Endothelial cell of umbilical vein (primary cell): ENCODE results near the gene GPR68. TPM values are rescaled to one million over a fixed set of nuclear protein-coding genes. Genes with fewer than 3 reads are reported as not detected.

Experiments used
- BruUV-seq: library from RNA; stranded (reverse); fragments of 400-500 nt; replicated peaks from 2 replicates; lab custom pipeline; 2021; lab: Mats Ljungman, UMichigan
- CTCF ChIA-PET: fragments of 300-600, 350-600 bp; sonication (Branson Sonifier 250); formaldehyde crosslinking; loops from one replicate; lab custom pipeline; 2021; ENCODE audit warnings: antibody characterized with exemption, inconsistent platforms; lab: Charles Lee
- POLR2A ChIA-PET: fragments of 300-600, 350-600 bp; sonication (Branson Sonifier 250); formaldehyde crosslinking; loops from one replicate; lab custom pipeline; 2021; ENCODE audit warnings: antibody characterized with exemption, inconsistent platforms; lab: Charles Lee
- DNase-seq: peaks from one replicate; pipeline ENCODE4 v3.0.0-alpha.2; 2011; ENCODE audit warnings: low read depth, low spot score
- FAIRE-seq: peaks from 2 replicates; lab custom pipeline; 2011; peaks lifted over from hg19 to GRCh38; lab: Jason Lieb, UNC
- H2AFZ ChIP-seq: 2 replicates; pipeline ENCODE4 v1.6.0; 2012; ENCODE audit warnings: low read depth, low read length, control low read depth, inconsistent platforms
- H3K27ac ChIP-seq: 2 replicates; pipeline ENCODE4 v1.5.1; 2011; ENCODE audit warnings: low read depth, mild to moderate bottlenecking, control low read depth, low read length, moderate library complexity; ENCODE audit not compliant: insufficient read depth
- H3K27me3 ChIP-seq, 2 experiments: 2 replicates each; pipeline versions ENCODE4 v1.6.0 to v1.6.1; 2011; ENCODE audit warnings: low read length in 2 of 2, mixed read lengths in 1 of 2; ENCODE audit not compliant: control insufficient read depth in 2 of 2, insufficient read depth in 2 of 2
- H3K36me3 ChIP-seq, 2 experiments: 2 replicates in 1 of 2; 3 replicates in 1 of 2; pipeline ENCODE4 v1.5.1; 2011; ENCODE audit warnings: low read length in 2 of 2, mild to moderate bottlenecking in 1 of 2, moderate library complexity in 1 of 2; ENCODE audit not compliant: control insufficient read depth in 2 of 2, insufficient read depth in 2 of 2; ENCODE audit errors: extremely low read depth in 1 of 2
- H3K4me1 ChIP-seq: 3 replicates; pipeline ENCODE4 v1.5.1; 2011; ENCODE audit warnings: mild to moderate bottlenecking, low read length; ENCODE audit not compliant: control insufficient read depth, insufficient read depth; ENCODE audit errors: extremely low read depth
- H3K4me2 ChIP-seq: 2 replicates; pipeline ENCODE4 v1.6.1; 2011; ENCODE audit warnings: low read length, control low read depth, mixed read lengths; ENCODE audit not compliant: insufficient read depth
- H3K4me3 ChIP-seq, 3 experiments: fragments of 200-600 bp in 1 of 3; sonication (generic), shearing (Covaris generic) in 1 of 3; replicated peaks in 1 of 3; 2 replicates each; pipeline ENCODE4 v1.5.1; 2011 to 2016; ENCODE audit warnings: control low read depth in 3 of 3, low read length in 3 of 3, mild to moderate bottlenecking in 2 of 3, inconsistent platforms in 1 of 3, low read depth in 1 of 3, moderate library complexity in 1 of 3; ENCODE audit not compliant: insufficient read depth in 1 of 3
- H3K79me2 ChIP-seq: 2 replicates; pipeline ENCODE4 v1.6.0; 2012; ENCODE audit warnings: low read length, inconsistent platforms; ENCODE audit not compliant: control insufficient read depth, insufficient read depth
- H3K9ac ChIP-seq: replicated peaks from 2 replicates; pipeline ENCODE3; 2011; ENCODE audit warnings: low read length, control low read depth; ENCODE audit not compliant: insufficient read depth; ENCODE audit errors: extremely low read depth
- H3K9me1 ChIP-seq: replicated peaks from 3 replicates; pipeline ENCODE4 v1.6.0; 2011; ENCODE audit warnings: mild to moderate bottlenecking, low read length; ENCODE audit not compliant: control insufficient read depth, insufficient read depth; ENCODE audit errors: extremely low read depth
- H3K9me3 ChIP-seq: replicated peaks from 2 replicates; pipeline ENCODE4 v1.5.1; 2012; ENCODE audit warnings: low read length, inconsistent platforms; ENCODE audit not compliant: control insufficient read depth, insufficient read depth
- H4K20me1 ChIP-seq: replicated peaks from 2 replicates; pipeline ENCODE3; 2011; ENCODE audit warnings: mild to moderate bottlenecking, low read length; ENCODE audit not compliant: control insufficient read depth, insufficient read depth; ENCODE audit errors: extremely low read depth
- EZH2 ChIP-seq: IDR thresholded peaks from 2 replicates; pipeline ENCODE4 v1.6.1; 2012; ENCODE audit warnings: borderline replicate concordance, low read depth, mild to moderate bottlenecking, moderate library complexity, low read length, inconsistent platforms; ENCODE audit not compliant: severe bottlenecking
- FOS ChIP-seq: IDR thresholded peaks from 2 replicates; pipeline ENCODE4 v1.6.1; 2011; ENCODE audit warnings: mild to moderate bottlenecking, low read length, moderate library complexity, borderline replicate concordance; ENCODE audit not compliant: insufficient read depth
- GATA2 ChIP-seq: IDR thresholded peaks from 2 replicates; pipeline ENCODE4 v1.7.0; 2011; ENCODE audit warnings: low read depth, mild to moderate bottlenecking, moderate library complexity, mixed read lengths, low read length; ENCODE audit not compliant: insufficient read length, insufficient read depth
- JUN ChIP-seq: IDR thresholded peaks from 2 replicates; pipeline ENCODE4 v1.6.1; 2011; ENCODE audit warnings: borderline replicate concordance, low read depth; ENCODE audit not compliant: insufficient read length, insufficient read depth
- MYC ChIP-seq: IDR thresholded peaks from one replicate; pipeline ENCODE4 v1.6.1; 2011; ENCODE audit warnings: mild to moderate bottlenecking, low read depth, low read length
- POLR2A ChIP-seq: IDR thresholded peaks from 2 replicates; pipeline ENCODE4 v1.6.1; 2012; ENCODE audit warnings: low read depth, mild to moderate bottlenecking, control low read depth, low read length
- POLR2AphosphoS5 ChIP-seq: IDR thresholded peaks from 2 replicates; pipeline ENCODE4 v1.6.1; 2012; ENCODE audit warnings: low read depth, mild to moderate bottlenecking, control low read depth, low read length, moderate library complexity; ENCODE audit not compliant: insufficient read depth
- dilution Hi-C: fragments of 300-500 bp; cut with MboI; formaldehyde crosslinking; loops from one replicate; pipeline ENCODE4 v1.15.0; 2019; ENCODE audit warnings: low sequenced_read_pairs; ENCODE audit not compliant: extremely low pct_ligation_motif_present
- intact Hi-C: fragments of 100-400 bp; cut with micrococcal nuclease; formaldehyde crosslinking; loops from one replicate; pipeline ENCODE4 v1.10.0; 2022
- polyA plus RNA-seq, 4 experiments: library from polyadenylated mRNA; depleted of rRNA in 3 of 4; stranded (reverse) in 3 of 4; unstranded in 1 of 4; fragments of >200 nt; gene quantifications; 2 replicates each; pipeline versions ENCODE4 v1.2.1 to v1.2.3, GENCODE V29; 2011 to 2012; ENCODE audit warnings: missing spikeins in 1 of 4
- total RNA-seq: library from RNA; stranded (reverse); gene quantifications from 2 replicates; pipeline ENCODE4 v1.2.3, GENCODE V29; 2021
- TF ChIP-seq, protein P1 (sequence below): IDR thresholded peaks from 2 replicates; pipeline ENCODE4 v1.6.1; 2011; ENCODE audit not compliant: insufficient read depth, insufficient read length
- TF ChIP-seq, protein P2 (sequence below), 2 donors: IDR thresholded peaks; 1 replicate in 1 of 2; 2 replicates in 1 of 2; pipeline ENCODE4 v1.5.1; 2011; ENCODE audit warnings: low read length in 2 of 2, mild to moderate bottlenecking in 2 of 2, moderate library complexity in 2 of 2, control low read depth in 1 of 2, inconsistent platforms in 1 of 2, low read depth in 1 of 2; ENCODE audit not compliant: insufficient read depth in 1 of 2; ENCODE audit errors: extremely low read depth in 1 of 2

GPR68 gene
- total and polyA plus RNA-seq, 2 donors (not counting 3 experiments of a cell fraction or from before 2014, with no cell fraction given): 0.24 to 0.36 TPM

- Histone ChIP-seq H3K79me2 (no peaks in the 10 kb centered on the region), H3K9ac (no peak overlapping the region), H3K9me1 (no peaks in the 10 kb centered on the region), H3K27me3 (no peaks in the 10 kb centered on the region), H3K9me3 (no peaks in the 10 kb centered on the region), H3K27ac (no peak overlapping the region), H3K4me3 (no peak overlapping the region), H3K36me3 (no peaks in the 10 kb centered on the region), H3K4me2 (no peak overlapping the region), H2AFZ (no peak overlapping the region), H3K4me1 (peaks cover 10% of the 10 kb centered on the region), H4K20me1 (no peaks in the 10 kb centered on the region)
- CTCF ChIA-PET: interaction anchor here (2.1 kb wide), 1 partner anchor 11 kb away, joined by 5 read pairs; no protein-coding TSS in a partner anchor
- DNase-seq: no peak
- FAIRE-seq: no peak
- TF ChIP-seq EZH2: no peak
- no peak for TF ChIP-seq JUN
- TF ChIP-seq MYC: no peak
- no peak for TF ChIP-seq POLR2AphosphoS5
- no peak for TF ChIP-seq GATA2
- no peak for TF ChIP-seq FOS
- TF ChIP-seq POLR2A: no peak
- TF ChIP-seq, protein P1, sequence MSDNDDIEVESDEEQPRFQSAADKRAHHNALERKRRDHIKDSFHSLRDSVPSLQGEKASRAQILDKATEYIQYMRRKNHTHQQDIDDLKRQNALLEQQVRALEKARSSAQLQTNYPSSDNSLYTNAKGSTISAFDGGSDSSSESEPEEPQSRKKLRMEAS: no peak
- TF ChIP-seq, protein P2, sequence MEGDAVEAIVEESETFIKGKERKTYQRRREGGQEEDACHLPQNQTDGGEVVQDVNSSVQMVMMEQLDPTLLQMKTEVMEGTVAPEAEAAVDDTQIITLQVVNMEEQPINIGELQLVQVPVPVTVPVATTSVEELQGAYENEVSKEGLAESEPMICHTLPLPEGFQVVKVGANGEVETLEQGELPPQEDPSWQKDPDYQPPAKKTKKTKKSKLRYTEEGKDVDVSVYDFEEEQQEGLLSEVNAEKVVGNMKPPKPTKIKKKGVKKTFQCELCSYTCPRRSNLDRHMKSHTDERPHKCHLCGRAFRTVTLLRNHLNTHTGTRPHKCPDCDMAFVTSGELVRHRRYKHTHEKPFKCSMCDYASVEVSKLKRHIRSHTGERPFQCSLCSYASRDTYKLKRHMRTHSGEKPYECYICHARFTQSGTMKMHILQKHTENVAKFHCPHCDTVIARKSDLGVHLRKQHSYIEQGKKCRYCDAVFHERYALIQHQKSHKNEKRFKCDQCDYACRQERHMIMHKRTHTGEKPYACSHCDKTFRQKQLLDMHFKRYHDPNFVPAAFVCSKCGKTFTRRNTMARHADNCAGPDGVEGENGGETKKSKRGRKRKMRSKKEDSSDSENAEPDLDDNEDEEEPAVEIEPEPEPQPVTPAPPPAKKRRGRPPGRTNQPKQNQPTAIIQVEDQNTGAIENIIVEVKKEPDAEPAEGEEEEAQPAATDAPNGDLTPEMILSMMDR (IDR thresholded peaks at IDR 0.05; ENCODE audit: extremely low read depth in 1 of 2, insufficient read depth in 1 of 2, low read depth in 1 of 2, low read length in 2 of 2): no peak
- dilution Hi-C loops (no loop called here), intact Hi-C loops (no loop called here)
- no TSS peak for BruUV-seq
- POLR2A ChIA-PET: no interaction called here
Observed at GRCh38 chr14:91230397-91231035, 14.0 kb downstream of the GPR68 start.
